Tibial nerve (tissue), 3 donors: ENCODE data around the gene LARP4B.

Experiments used
- CTCF ChIP-seq, 5 experiments: fragments of 200-600 bp in 3 of 5; fragments of 450-650 bp in 2 of 5; sonication (generic) in 3 of 5; IDR thresholded peaks; one replicate each; pipeline ENCODE4 v1.5.1; 2016 to 2019; ENCODE audit warnings: antibody characterized with exemption in 5 of 5, mild to moderate bottlenecking in 3 of 5, moderate library complexity in 2 of 5
- POLR2A ChIP-seq, 2 donors: fragments of 450-650 bp; IDR thresholded peaks; one replicate each; pipeline ENCODE4 v1.6.1; 2017; ENCODE audit warnings: antibody characterized with exemption in 2 of 2, mild to moderate bottlenecking in 2 of 2, moderate library complexity in 2 of 2

- TF ChIP-seq CTCF (IDR thresholded peaks at IDR 0.05) (no peak), POLR2A (IDR thresholded peaks at IDR 0.05) (no peak)
Measured at GRCh38 chr10:796233-796632, 135.3 kb downstream of the LARP4B start.
